Testis (tissue), 3 donors: ENCODE data around the gene TBC1D26. TPM values are rescaled to one million over a fixed set of nuclear protein-coding genes. Genes with fewer than 3 reads are reported as not detected.

Experiments
- DNase-seq: peaks from one replicate; pipeline ENCODE4 v3.0.0-alpha.2; 2019
- H3K27ac ChIP-seq, 2 donors: fragments of 200-600 bp; sonication (generic); one replicate each; pipeline ENCODE4 v1.5.1; 2019
- H3K27me3 ChIP-seq: fragments of 200-600 bp; sonication (generic); one replicate; pipeline ENCODE4 v1.5.1; 2019
- H3K36me3 ChIP-seq: fragments of 200-600 bp; sonication (generic); one replicate; pipeline ENCODE4 v1.5.1; 2017; ENCODE audit warnings: low read depth; ENCODE audit errors: missing control alignments
- H3K4me1 ChIP-seq: fragments of 200-600 bp; sonication (generic); one replicate; pipeline ENCODE4 v1.5.1; 2019
- H3K4me3 ChIP-seq, 2 donors: fragments of 200-600 bp; sonication (generic); one replicate each; pipeline ENCODE4 v1.5.1; 2017 to 2019
- H3K9me3 ChIP-seq: fragments of 200-600 bp; sonication (generic); one replicate; pipeline ENCODE4 v1.5.1; 2017
- CTCF ChIP-seq, 3 experiments: fragments of 450-650 bp in 2 of 3; fragments of 200-600 bp in 1 of 3; sonication (generic) in 1 of 3; IDR thresholded peaks; one replicate each; pipeline ENCODE4 v1.5.1; 2016 to 2019; ENCODE audit warnings: antibody characterized with exemption in 3 of 3, mild to moderate bottlenecking in 2 of 3, moderate library complexity in 1 of 3
- POLR2A ChIP-seq: fragments of 450-650 bp; IDR thresholded peaks from one replicate; pipeline ENCODE4 v1.6.1; 2017; ENCODE audit warnings: antibody characterized with exemption, mild to moderate bottlenecking, moderate library complexity
- WGBS, 2 donors: methylation state at CpG; one replicate each; pipeline ENCODE4 v1.1.5; 2018; 5-methylcytosine and 5-hydroxymethylcytosine counted together
- intact Hi-C: fragments of 100-400 bp; cut with DNase I; formaldehyde crosslinking; loops from one replicate; pipeline ENCODE4 v1.15.1; 2023; ENCODE audit warnings: low total_unique reads
- polyA plus RNA-seq: library from polyadenylated mRNA; stranded (reverse); fragments of 350-450 nt; fragmentation: Illumina TruSeq; extraction: RNeasy Lipid Tissue Mini Kit (QIAGEN cat#74804); gene quantifications from one replicate; pipeline ENCODE4 v1.2.3, GENCODE V29; 2014; ENCODE audit warnings: low read depth, low replicate concordance; ENCODE audit not compliant: insufficient read depth
- total RNA-seq, 2 donors: library from RNA; depleted of rRNA; stranded (reverse); fragments of >200 nt; gene quantifications; one replicate each; pipeline ENCODE4 v1.2.3, GENCODE V29; 2016

TBC1D26 gene
- total and polyA plus RNA-seq, 3 donors from 2014 or later, result 9.8 to 23.7 (median 18.7) TPM

GRCh38 chr17:15777717-15778116 is 45.6 kb downstream of the TBC1D26 start:
- no peaks in the 10 kb centered on the region for H3K36me3 ChIP-seq
- TF ChIP-seq CTCF (IDR thresholded peaks at IDR 0.05) (no peak), POLR2A (no peak)

GRCh38 chr17:15779119-15779518 is 47.0 kb downstream of the TBC1D26 start:
- Histone ChIP-seq H3K36me3 (no peaks in the 10 kb centered on the region), H3K27ac (no peak overlapping the region), H3K4me3 (no peak overlapping the region), H3K27me3 (no peaks in the 10 kb centered on the region), H3K4me1 (no peaks in the 10 kb centered on the region), H3K9me3 (no peaks in the 10 kb centered on the region)
- no peak for TF ChIP-seq CTCF (IDR thresholded peaks at IDR 0.05)
- TF ChIP-seq POLR2A, result no peak
- DNase-seq, result no peak
- intact Hi-C loops, result no loop called here
- 81 to 89% methylated on average over 1 of the region's 1 CpG for WGBS, 2 donors

More at GRCh38 chr17:15777717-15778116, 45.6 kb downstream of the TBC1D26 start:
- H3K4me1 ChIP-seq, result no peaks in the 10 kb centered on the region
- WGBS, 2 donors, result 78 to 92% methylated on average over 4 of the region's 4 CpGs
- DNase-seq, result no peak
- intact Hi-C loops, result no loop called here
- H3K27me3 ChIP-seq, result no peaks in the 10 kb centered on the region
- H3K27ac ChIP-seq, result no peak overlapping the region
- no peaks in the 10 kb centered on the region for H3K9me3 ChIP-seq
- no peak overlapping the region for H3K4me3 ChIP-seq

- intact Hi-C loops, result no loop called here
- no peak for DNase-seq
- Histone ChIP-seq H3K4me3 (no peak overlapping the region), H3K4me1 (no peaks in the 10 kb centered on the region), H3K36me3 (no peaks in the 10 kb centered on the region), H3K9me3 (no peaks in the 10 kb centered on the region), H3K27ac (no peak overlapping the region), H3K27me3 (no peaks in the 10 kb centered on the region)
- no peak for TF ChIP-seq POLR2A
- no peak for TF ChIP-seq CTCF (IDR thresholded peaks at IDR 0.05)
Measured at GRCh38 chr17:15780188-15780587, 48.1 kb downstream of the TBC1D26 start.

DNA sequence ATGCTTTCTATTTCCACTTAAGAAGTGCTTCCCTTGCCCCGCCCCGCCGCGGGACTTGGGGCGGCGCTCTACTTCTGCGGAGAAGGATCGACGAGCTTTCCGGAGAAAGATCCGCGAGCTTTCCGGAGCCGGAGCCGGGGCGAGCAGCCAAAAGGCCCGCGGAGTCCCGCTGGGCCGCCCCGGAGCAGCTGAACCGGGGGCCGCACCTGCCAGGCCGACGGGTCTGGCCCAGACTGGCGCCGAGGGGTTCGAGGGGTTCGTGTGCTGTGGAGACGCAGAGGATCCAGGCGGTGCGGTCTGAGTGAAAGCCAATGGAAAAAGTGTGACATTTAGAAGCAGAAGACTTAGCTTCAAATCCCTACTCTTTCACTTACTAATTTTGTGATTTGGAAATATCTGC is 50.8 kb downstream of the TBC1D26 start:
- intact Hi-C loops, result no loop called here

More for the DNA sequence above, 50.8 kb downstream of the TBC1D26 start:
- 5 to 10% methylated on average over 32 of the region's 32 CpGs for WGBS, 2 donors
- Histone ChIP-seq H3K27me3 (no peaks in the 10 kb centered on the region), H3K9me3 (no peaks in the 10 kb centered on the region), H3K4me1 (no peaks in the 10 kb centered on the region), H3K36me3 (no peaks in the 10 kb centered on the region), H3K4me3 (peak overlapping the region; percentile 47 to 50), H3K27ac (peak overlapping the region in 1 of 2 donors; percentile 2)
- TF ChIP-seq POLR2A (no peak), CTCF (IDR thresholded peaks at IDR 0.05) (no peak)
- peak; percentile 57 for DNase-seq
